ENCODE results near the gene RALB.
A peak's percentile ranks its signal among the peaks of the same experiment; 100 is the strongest.

DNA sequence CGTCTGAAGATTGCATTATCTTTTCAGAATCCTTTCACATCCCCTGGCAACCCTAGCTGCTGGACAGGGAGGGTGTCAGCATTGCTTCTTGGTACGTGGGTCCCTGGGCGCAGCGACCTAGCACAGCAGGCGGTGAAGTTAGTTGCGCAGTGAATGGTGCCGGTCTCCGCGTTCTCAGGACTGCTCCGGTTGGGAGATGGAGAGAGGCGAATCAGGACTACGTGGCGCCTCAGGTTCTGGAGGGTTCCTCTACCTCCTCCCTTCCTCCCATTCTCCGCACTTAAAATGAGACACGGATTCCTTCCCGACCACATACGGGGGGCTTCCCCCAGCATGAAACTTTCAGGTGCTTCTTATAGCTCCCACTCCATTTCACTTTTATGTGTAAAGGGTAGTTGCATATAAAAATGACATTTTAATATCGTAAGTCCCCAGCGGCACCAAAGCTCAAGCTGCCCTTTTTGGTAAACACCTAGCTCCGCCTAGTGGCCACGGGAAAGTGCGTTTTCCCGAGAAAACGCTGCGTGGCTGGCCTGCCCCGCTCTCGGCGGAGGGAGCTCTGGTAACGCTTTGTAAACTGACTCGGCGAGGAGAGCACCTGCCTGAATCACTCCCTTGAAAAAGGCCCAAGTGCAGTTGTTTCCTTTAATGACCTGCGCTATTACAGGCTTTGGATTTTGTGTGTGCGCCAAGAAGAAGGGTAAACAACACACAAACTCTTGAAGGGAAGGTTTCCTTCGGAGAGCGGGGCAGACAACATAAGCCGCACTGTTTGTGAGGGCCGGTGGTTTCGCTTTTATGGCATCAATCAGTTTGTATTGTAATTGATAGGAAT lies 60.4 kb downstream of the RALB start:
- TF ChIP-seq, protein P1, sequence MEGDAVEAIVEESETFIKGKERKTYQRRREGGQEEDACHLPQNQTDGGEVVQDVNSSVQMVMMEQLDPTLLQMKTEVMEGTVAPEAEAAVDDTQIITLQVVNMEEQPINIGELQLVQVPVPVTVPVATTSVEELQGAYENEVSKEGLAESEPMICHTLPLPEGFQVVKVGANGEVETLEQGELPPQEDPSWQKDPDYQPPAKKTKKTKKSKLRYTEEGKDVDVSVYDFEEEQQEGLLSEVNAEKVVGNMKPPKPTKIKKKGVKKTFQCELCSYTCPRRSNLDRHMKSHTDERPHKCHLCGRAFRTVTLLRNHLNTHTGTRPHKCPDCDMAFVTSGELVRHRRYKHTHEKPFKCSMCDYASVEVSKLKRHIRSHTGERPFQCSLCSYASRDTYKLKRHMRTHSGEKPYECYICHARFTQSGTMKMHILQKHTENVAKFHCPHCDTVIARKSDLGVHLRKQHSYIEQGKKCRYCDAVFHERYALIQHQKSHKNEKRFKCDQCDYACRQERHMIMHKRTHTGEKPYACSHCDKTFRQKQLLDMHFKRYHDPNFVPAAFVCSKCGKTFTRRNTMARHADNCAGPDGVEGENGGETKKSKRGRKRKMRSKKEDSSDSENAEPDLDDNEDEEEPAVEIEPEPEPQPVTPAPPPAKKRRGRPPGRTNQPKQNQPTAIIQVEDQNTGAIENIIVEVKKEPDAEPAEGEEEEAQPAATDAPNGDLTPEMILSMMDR (conservative IDR thresholded peaks at IDR 0.05 in 1 of 2, IDR thresholded peaks at IDR 0.05 in 1 of 2; ENCODE audit: low read depth in 1 of 2, low read length in 2 of 2) = peak; percentile 98 to 99
- no peak for TF ChIP-seq EZH2 (IDR thresholded peaks at IDR 0.05; ENCODE audit: low read length, missing control alignments)
